Trophoblast cell (in vitro differentiated cells and primary cell): Measurements from ENCODE around the gene STEAP4.
A peak's percentile ranks its signal among the peaks of the same experiment; 100 is the strongest.

Experiments used
- DNase-seq, 2 donors: peaks; one replicate each; pipeline ENCODE4 v3.0.0-alpha.2; 2016
- H2AFZ ChIP-seq: 2 replicates; pipeline ENCODE4 v1.6.1; 2013; ENCODE audit warnings: low read length, moderate library complexity, mild to moderate bottlenecking; ENCODE audit not compliant: insufficient read depth, poor library complexity
- H2AK5ac ChIP-seq: 2 replicates; pipeline ENCODE4 v1.6.1; 2013; ENCODE audit warnings: mild to moderate bottlenecking, low read length
- H2BK120ac ChIP-seq: 2 replicates; pipeline ENCODE4 v1.6.1; 2013; ENCODE audit warnings: low read length, mild to moderate bottlenecking, moderate library complexity; ENCODE audit not compliant: insufficient read depth, poor library complexity
- H2BK12ac ChIP-seq: 2 replicates; pipeline ENCODE4 v1.6.1; 2013; ENCODE audit warnings: mild to moderate bottlenecking, low read length, moderate library complexity
- H2BK5ac ChIP-seq: 2 replicates; pipeline ENCODE4 v1.6.1; 2013; ENCODE audit warnings: low read length, low read depth, moderate library complexity, mild to moderate bottlenecking; ENCODE audit not compliant: poor library complexity
- H3K14ac ChIP-seq: 2 replicates; pipeline ENCODE4 v1.6.1; 2013; ENCODE audit warnings: mild to moderate bottlenecking, low read length
- H3K18ac ChIP-seq: 2 replicates; pipeline ENCODE4 v1.6.1; 2013; ENCODE audit warnings: mild to moderate bottlenecking, low read length
- H3K23ac ChIP-seq: 2 replicates; pipeline ENCODE4 v1.6.1; 2013; ENCODE audit warnings: low read length
- H3K27ac ChIP-seq: 2 replicates; pipeline ENCODE4 v1.5.1; 2013; ENCODE audit warnings: low read depth, mild to moderate bottlenecking, inconsistent platforms, low read length, moderate library complexity
- H3K27me3 ChIP-seq: 2 replicates; pipeline ENCODE4 v1.6.1; 2013; ENCODE audit warnings: inconsistent platforms, mild to moderate bottlenecking, low read length, moderate library complexity; ENCODE audit not compliant: insufficient read depth
- H3K36me3 ChIP-seq, 2 experiments: 1 replicate in 1 of 2; 2 replicates in 1 of 2; pipeline ENCODE4 v1.6.1; 2013; ENCODE audit warnings: low read length in 2 of 2, mild to moderate bottlenecking in 2 of 2, moderate library complexity in 1 of 2; ENCODE audit not compliant: insufficient read depth in 2 of 2, control insufficient read depth in 1 of 2
- H3K4ac ChIP-seq: 2 replicates; pipeline ENCODE4 v1.6.1; 2013; ENCODE audit warnings: low read depth, mild to moderate bottlenecking, low read length, moderate library complexity
- H3K4me1 ChIP-seq, 2 experiments: 1 replicate in 1 of 2; 2 replicates in 1 of 2; pipeline ENCODE4 v1.6.1; 2013; ENCODE audit warnings: low read length in 2 of 2, mild to moderate bottlenecking in 2 of 2, moderate library complexity in 1 of 2; ENCODE audit not compliant: insufficient read depth in 2 of 2, control insufficient read depth in 1 of 2
- H3K4me2 ChIP-seq: 2 replicates; pipeline ENCODE4 v1.6.1; 2013; ENCODE audit warnings: inconsistent platforms, mild to moderate bottlenecking, low read length, moderate library complexity
- H3K4me3 ChIP-seq: 2 replicates; pipeline ENCODE4 v1.5.1; 2013; ENCODE audit warnings: mild to moderate bottlenecking, low read depth, low read length, inconsistent platforms
- H3K79me1 ChIP-seq: one replicate; pipeline ENCODE4 v1.6.1; 2013; ENCODE audit warnings: low read length
- H3K79me2 ChIP-seq: 2 replicates; pipeline ENCODE4 v1.6.1; 2013; ENCODE audit warnings: low read length, mild to moderate bottlenecking; ENCODE audit not compliant: control insufficient read depth, insufficient read depth, poor library complexity
- H3K9ac ChIP-seq: 2 replicates; pipeline ENCODE4 v1.6.1; 2013; ENCODE audit warnings: mild to moderate bottlenecking, low read length
- H3K9me3 ChIP-seq: 2 replicates; pipeline ENCODE4 v1.6.1; 2013; ENCODE audit warnings: low read depth, mild to moderate bottlenecking, control low read depth, inconsistent platforms, low read length; ENCODE audit not compliant: insufficient read depth
- H4K12ac ChIP-seq: 2 replicates; pipeline ENCODE4 v1.6.1; 2013; ENCODE audit warnings: low read depth, mild to moderate bottlenecking, low read length, moderate library complexity
- H4K8ac ChIP-seq: 2 replicates; pipeline ENCODE4 v1.6.1; 2013; ENCODE audit warnings: low read depth, mild to moderate bottlenecking, low read length, moderate library complexity
- H4K91ac ChIP-seq: one replicate; pipeline ENCODE4 v1.6.1; 2013; ENCODE audit warnings: low read depth, mild to moderate bottlenecking, low read length, moderate library complexity
- WGBS: extraction: QIAGEN DNeasy Blood & Tissue Kit; methylation state at CpG from one replicate; pipeline ENCODE4 v1.1.7; 2013; ENCODE audit warnings: missing lambda C conversion rate; ENCODE audit not compliant: insufficient read length, insufficient coverage; ENCODE audit errors: extremely low coverage; 5-methylcytosine and 5-hydroxymethylcytosine counted together

The STEAP4 gene

DNA sequence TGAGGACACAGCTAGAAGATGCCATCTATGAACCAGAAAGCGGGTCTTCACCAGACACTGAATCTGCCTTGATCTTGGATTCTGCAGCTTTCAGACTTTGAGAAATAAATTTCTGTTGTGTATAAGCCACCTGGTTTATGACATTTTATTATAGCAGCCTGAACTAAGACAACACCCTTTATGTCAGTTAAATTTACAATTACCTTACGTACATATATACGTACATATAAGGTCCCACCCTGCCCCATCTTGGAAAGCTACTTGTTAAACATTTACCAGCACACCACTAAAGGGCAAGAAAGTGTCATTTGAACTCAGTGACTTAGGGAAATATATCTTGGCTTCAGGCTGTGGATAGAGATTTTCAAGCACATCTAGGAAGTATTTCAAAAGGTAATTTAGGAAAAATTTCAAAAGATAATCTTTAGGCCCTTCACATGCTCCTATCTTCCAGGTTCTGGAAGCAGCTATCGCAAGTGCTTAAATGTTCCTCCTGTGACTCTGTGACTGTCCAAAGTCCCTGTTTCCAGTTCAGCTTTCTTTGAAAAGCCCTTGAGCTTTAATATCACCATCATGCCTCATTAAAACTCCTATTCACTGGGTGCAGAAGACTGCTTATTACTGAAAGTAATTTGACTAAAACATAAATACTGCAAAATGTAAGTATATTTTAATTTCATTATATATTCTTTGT, 77.2 kb downstream of the STEAP4 start:
- Histone ChIP-seq H2BK5ac (no peak overlapping the region), H3K4ac (no peak overlapping the region), H3K27me3 (no peaks in the 10 kb centered on the region), H3K9ac (no peak overlapping the region), H4K8ac (no peak overlapping the region), H3K18ac (no peak overlapping the region), H2BK120ac (no peak overlapping the region), H3K79me2 (no peaks in the 10 kb centered on the region), H3K36me3 (no peaks in the 10 kb centered on the region), H3K4me2 (no peak overlapping the region), H4K12ac (no peak overlapping the region), H2BK12ac (no peak overlapping the region), H3K9me3 (no peaks in the 10 kb centered on the region), H3K27ac (no peak overlapping the region), H3K4me3 (no peak overlapping the region), H3K4me1 (peaks cover 0 to 2% of the 10 kb centered on the region in 2 experiments), H4K91ac (no peak overlapping the region), H3K14ac (no peak overlapping the region), H2AFZ (no peak overlapping the region), H3K79me1 (no peaks in the 10 kb centered on the region), H3K23ac (no peak overlapping the region), H2AK5ac (no peak overlapping the region)
- peak in 1 of 2 donors; percentile 6 for DNase-seq
- WGBS, result no CpG with 5 or more reads among the region's 4 CpGs

DNA sequence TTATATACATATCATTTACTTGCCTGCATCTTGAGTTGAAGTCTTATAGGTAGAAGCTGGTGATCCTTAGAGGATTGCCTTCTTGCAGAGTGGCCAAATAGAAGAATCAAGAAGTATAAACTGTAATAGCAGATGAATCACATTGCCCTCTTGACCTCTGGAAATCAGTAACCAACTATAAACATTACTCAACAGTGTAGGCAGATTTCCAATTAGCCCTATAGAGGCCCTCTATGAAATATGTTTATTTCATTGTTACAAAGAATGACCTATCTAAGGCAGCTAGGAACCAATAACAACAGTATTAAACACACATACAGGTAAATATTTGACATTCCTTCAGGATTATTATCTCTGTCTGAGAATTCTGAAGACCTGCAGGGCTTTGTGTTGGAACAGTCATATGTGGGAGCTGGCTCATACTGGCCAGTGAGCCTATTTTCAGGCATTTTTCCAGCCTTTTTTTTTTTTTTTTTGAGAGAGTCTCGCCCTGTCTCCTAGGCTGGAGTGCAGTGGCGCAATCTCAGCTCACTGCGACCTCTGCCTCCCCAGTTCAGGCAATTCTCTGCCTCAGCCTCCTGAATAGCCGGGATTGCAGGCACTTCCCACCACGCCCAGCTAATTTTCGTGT, 79.7 kb downstream of the STEAP4 start:
- H3K9me3 ChIP-seq, result no peaks in the 10 kb centered on the region
- WGBS, result no CpG with 5 or more reads among the region's 6 CpGs
- H2BK12ac ChIP-seq, result no peak overlapping the region
- no peak overlapping the region for H3K18ac ChIP-seq
- no peaks in the 10 kb centered on the region for H3K79me1 ChIP-seq
- H3K14ac ChIP-seq, result no peak overlapping the region
- no peak overlapping the region for H4K12ac ChIP-seq
- H2AFZ ChIP-seq, result no peak overlapping the region
- no peaks in the 10 kb centered on the region for H3K79me2 ChIP-seq
- H3K4me1 ChIP-seq, result no peaks in the 10 kb centered on the region
- no peak overlapping the region for H3K4ac ChIP-seq
- H3K4me3 ChIP-seq, result no peak overlapping the region
- no peak overlapping the region for H3K4me2 ChIP-seq
- H3K36me3 ChIP-seq, result no peaks in the 10 kb centered on the region
- H4K91ac ChIP-seq, result no peak overlapping the region
- H2AK5ac ChIP-seq, result no peak overlapping the region
- no peak overlapping the region for H4K8ac ChIP-seq
- peak; percentile 91 to 97 for DNase-seq
- H3K23ac ChIP-seq, result no peak overlapping the region
- H3K9ac ChIP-seq, result no peak overlapping the region
- no peaks in the 10 kb centered on the region for H3K27me3 ChIP-seq
- H2BK5ac ChIP-seq, result no peak overlapping the region
- no peak overlapping the region for H2BK120ac ChIP-seq
- H3K27ac ChIP-seq, result no peak overlapping the region

DNA sequence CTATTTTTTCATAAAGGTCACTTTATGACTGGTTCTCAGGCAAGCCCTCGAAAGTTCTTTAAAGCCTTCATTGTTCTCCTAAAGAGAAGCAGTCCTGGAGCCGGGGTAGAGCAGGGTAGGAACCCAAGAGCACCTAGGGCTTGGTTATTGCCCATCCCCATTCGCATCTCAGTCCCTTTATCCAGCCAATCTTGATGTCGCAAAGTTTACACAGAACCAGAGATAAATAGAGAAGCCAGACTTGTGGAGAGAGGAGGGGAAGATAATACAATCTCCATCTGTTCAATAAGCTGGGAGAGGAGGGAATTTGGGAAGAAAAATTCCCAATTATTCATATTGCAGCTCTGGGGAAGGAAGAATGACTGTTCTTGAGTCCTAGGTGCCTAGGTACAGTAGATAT, 80.5 kb downstream of the STEAP4 start:
- no peaks in the 10 kb centered on the region for H3K36me3 ChIP-seq
- H3K4ac ChIP-seq, result no peak overlapping the region
- H3K27me3 ChIP-seq, result no peaks in the 10 kb centered on the region
- no peak overlapping the region for H2BK120ac ChIP-seq
- H3K14ac ChIP-seq, result no peak overlapping the region
- H3K4me3 ChIP-seq, result no peak overlapping the region
- no peaks in the 10 kb centered on the region for H3K9me3 ChIP-seq
- no peak overlapping the region for H4K91ac ChIP-seq
- H3K79me1 ChIP-seq, result no peaks in the 10 kb centered on the region
- no peak overlapping the region for H3K4me2 ChIP-seq
- no peak overlapping the region for H3K23ac ChIP-seq
- no peak for DNase-seq
- peak overlapping the region; percentile 14 for H2BK5ac ChIP-seq
- no peak overlapping the region for H2AFZ ChIP-seq
- no peak overlapping the region for H3K9ac ChIP-seq
- no peak overlapping the region for H4K12ac ChIP-seq
- no CpG with 5 or more reads among the region's 4 CpGs for WGBS
- no peaks in the 10 kb centered on the region for H3K79me2 ChIP-seq
- H4K8ac ChIP-seq, result no peak overlapping the region
- H3K27ac ChIP-seq, result no peak overlapping the region
- no peaks in the 10 kb centered on the region for H3K4me1 ChIP-seq
- no peak overlapping the region for H2AK5ac ChIP-seq
- H3K18ac ChIP-seq, result no peak overlapping the region
- H2BK12ac ChIP-seq, result peak overlapping the region; percentile 76

DNA sequence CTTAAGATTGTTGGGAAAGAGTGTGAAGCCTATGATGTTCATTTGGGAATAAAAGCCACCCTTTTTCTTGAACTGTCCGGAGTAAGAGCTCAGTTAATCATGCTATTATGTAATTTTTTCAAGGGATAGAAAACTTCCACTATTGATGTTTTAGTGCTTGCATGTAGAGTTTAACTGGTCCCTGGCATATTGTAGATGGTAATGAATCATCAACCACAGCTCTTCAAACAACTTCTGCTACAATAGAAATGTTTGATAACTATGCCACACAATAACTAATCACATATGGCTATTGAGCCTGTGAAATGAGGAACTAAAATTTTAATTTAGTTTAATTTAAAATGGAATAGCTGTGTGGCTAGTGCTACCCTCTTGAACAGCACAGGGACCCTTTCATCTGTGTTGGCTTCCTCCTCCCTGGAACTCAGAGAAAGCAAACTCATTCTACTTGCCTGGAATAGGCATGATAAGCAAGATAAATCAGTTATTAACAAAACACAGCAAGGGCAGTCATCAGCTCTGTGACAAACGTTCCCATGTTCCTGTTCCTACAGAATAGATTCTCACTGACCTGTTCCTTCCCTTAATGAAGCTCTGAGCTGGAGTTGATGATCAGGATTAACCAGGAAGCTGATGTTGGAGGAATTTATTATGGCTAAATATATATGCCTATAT, 82.0 kb downstream of the STEAP4 start:
- no peak overlapping the region for H2BK120ac ChIP-seq
- no peak overlapping the region for H3K4me3 ChIP-seq
- peaks cover 3% of the 10 kb centered on the region for H3K79me1 ChIP-seq
- H3K4me2 ChIP-seq, result no peak overlapping the region
- peaks cover 3% of the 10 kb centered on the region for H3K79me2 ChIP-seq
- H3K27me3 ChIP-seq, result no peaks in the 10 kb centered on the region
- H3K36me3 ChIP-seq, result no peaks in the 10 kb centered on the region
- no peak for DNase-seq
- no CpG with 5 or more reads among the region's 2 CpGs for WGBS
- H3K4ac ChIP-seq, result no peak overlapping the region
- no peak overlapping the region for H3K23ac ChIP-seq
- no peak overlapping the region for H3K18ac ChIP-seq
- no peak overlapping the region for H2AFZ ChIP-seq
- H2AK5ac ChIP-seq, result no peak overlapping the region
- no peak overlapping the region for H4K12ac ChIP-seq
- H3K9ac ChIP-seq, result no peak overlapping the region
- no peak overlapping the region for H3K14ac ChIP-seq
- H4K91ac ChIP-seq, result no peak overlapping the region
- no peak overlapping the region for H2BK5ac ChIP-seq
- no peak overlapping the region for H4K8ac ChIP-seq
- H3K27ac ChIP-seq, result no peak overlapping the region
- H3K4me1 ChIP-seq, result no peaks in the 10 kb centered on the region
- no peaks in the 10 kb centered on the region for H3K9me3 ChIP-seq
- H2BK12ac ChIP-seq, result no peak overlapping the region
